Measurements from ENCODE around the gene VSIG4.

DNA sequence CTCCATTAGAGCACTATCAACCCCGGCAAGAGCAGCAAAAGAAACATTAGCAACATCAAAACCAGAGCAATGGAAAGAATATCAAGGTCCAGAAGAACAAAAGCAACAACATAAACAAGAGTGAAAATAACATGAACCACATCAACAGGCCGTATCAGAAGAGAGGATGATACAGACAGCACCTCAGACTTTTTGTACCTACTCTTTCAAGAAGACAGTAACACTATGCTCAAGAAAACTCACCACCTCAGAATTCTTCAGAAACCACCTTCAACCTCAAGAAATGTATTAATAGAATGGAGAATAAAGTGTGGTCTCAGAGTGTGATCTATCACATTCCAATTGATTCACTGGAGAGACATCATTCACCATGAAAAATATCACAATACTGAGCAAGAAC lies 46.5 kb downstream of the VSIG4 start:
- no peak for TF ChIP-seq CTCF (IDR thresholded peaks at IDR 0.05)
- TF ChIP-seq EZH2phosphoT487 (IDR thresholded peaks at IDR 0.05), result no peak
- no peak for TF ChIP-seq EZH2 (IDR thresholded peaks at IDR 0.05)
